Neural progenitor cell (in vitro differentiated cells): Measurements from ENCODE around the gene OR2M4. TPM values are rescaled to one million over a fixed set of nuclear protein-coding genes. Genes with fewer than 3 reads are reported as not detected.

Experiments used
- DNase-seq: peaks from one replicate; pipeline ENCODE4 v3.0.0-alpha.2; 2016; ENCODE audit warnings: low spot score
- H2AFZ ChIP-seq: fragments of 200-600 bp; sonication (generic); replicated peaks from 2 replicates; pipeline ENCODE4 v1.6.1; 2016; ENCODE audit warnings: antibody characterized with exemption
- H3F3A ChIP-seq: fragments of 200-600 bp; sonication (generic); 2 replicates; pipeline ENCODE4 v1.6.1; 2016; ENCODE audit warnings: antibody characterized with exemption, low read depth
- H3K27ac ChIP-seq: fragments of 200-600 bp; sonication (generic); 2 replicates; pipeline ENCODE4 v1.5.1; 2016; ENCODE audit warnings: mild to moderate bottlenecking
- H3K27me3 ChIP-seq: fragments of 200-600 bp; sonication (generic); 2 replicates; pipeline ENCODE4 v1.6.1; 2016; ENCODE audit warnings: mild to moderate bottlenecking, moderate library complexity
- H3K36me3 ChIP-seq: fragments of 200-600 bp; sonication (generic); 2 replicates; pipeline ENCODE4 v1.5.1; 2016
- H3K4me1 ChIP-seq: fragments of 200-600 bp; sonication (generic); 2 replicates; pipeline ENCODE4 v1.6.1; 2016; ENCODE audit warnings: mixed run types
- H3K4me2 ChIP-seq: fragments of 200-600 bp; sonication (generic); 2 replicates; pipeline ENCODE4 v1.6.1; 2016
- H3K4me3 ChIP-seq: fragments of 200-600 bp; sonication (generic); 2 replicates; pipeline ENCODE4 v1.5.1; 2016
- H3K79me2 ChIP-seq: fragments of 200-600 bp; sonication (generic); 2 replicates; pipeline ENCODE4 v1.6.1; 2016; ENCODE audit warnings: low read depth
- H3K9ac ChIP-seq: fragments of 200-600 bp; sonication (generic); 2 replicates; pipeline ENCODE4 v1.6.1; 2016
- H3K9me3 ChIP-seq: fragments of 200-600 bp; sonication (generic); 2 replicates; pipeline ENCODE4 v1.5.1; 2016; ENCODE audit warnings: low read depth
- H4K20me1 ChIP-seq: fragments of 200-600 bp; sonication (generic); 2 replicates; pipeline ENCODE4 v1.6.1; 2016; ENCODE audit warnings: low read depth
- H3K27ac Mint-ChIP-seq: 3 replicates; pipeline ENCODE4 v1.8.0; 2021; ENCODE audit warnings: mixed read lengths
- H3K27me3 Mint-ChIP-seq: 2 replicates; pipeline ENCODE4 v1.8.0; 2022; ENCODE audit warnings: low read depth, mild to moderate bottlenecking, inconsistent platforms, moderate library complexity, mixed read lengths; ENCODE audit not compliant: insufficient read depth
- H3K36me3 Mint-ChIP-seq: 3 replicates; pipeline ENCODE4 v1.8.0; 2021; ENCODE audit warnings: mixed read lengths
- H3K4me1 Mint-ChIP-seq: 3 replicates; pipeline ENCODE4 v1.8.0; 2021; ENCODE audit warnings: mixed read lengths
- H3K4me3 Mint-ChIP-seq: 3 replicates; pipeline ENCODE4 v1.8.0; 2021; ENCODE audit warnings: mild to moderate bottlenecking, moderate library complexity, mixed read lengths
- H3K9me3 Mint-ChIP-seq: 3 replicates; pipeline ENCODE4 v1.8.0; 2020; ENCODE audit warnings: mixed read lengths
- EZH2 ChIP-seq: fragments of 200-600 bp; sonication (generic); IDR thresholded peaks from 2 replicates; pipeline ENCODE4 v1.6.1; 2017; ENCODE audit warnings: antibody characterized with exemption, mild to moderate bottlenecking, moderate library complexity
- EZH2phosphoT487 ChIP-seq: fragments of 200-600 bp; sonication (generic); IDR thresholded peaks from 2 replicates; pipeline ENCODE4 v1.6.1; 2017; ENCODE audit warnings: antibody characterized with exemption
- total RNA-seq: library from RNA; depleted of rRNA; stranded (reverse); fragments of >200 nt; gene quantifications from 2 replicates; pipeline ENCODE4 v1.2.3, GENCODE V29; 2015; ENCODE audit warnings: low replicate concordance
- TF ChIP-seq, protein P1 (sequence below): fragments of 200-600 bp; sonication (generic); IDR thresholded peaks from 2 replicates; pipeline ENCODE4 v1.5.1; 2017; ENCODE audit warnings: antibody characterized with exemption, mild to moderate bottlenecking

OR2M4 gene
- total RNA-seq, 1 donor from 2014 or later: not detected

DNA sequence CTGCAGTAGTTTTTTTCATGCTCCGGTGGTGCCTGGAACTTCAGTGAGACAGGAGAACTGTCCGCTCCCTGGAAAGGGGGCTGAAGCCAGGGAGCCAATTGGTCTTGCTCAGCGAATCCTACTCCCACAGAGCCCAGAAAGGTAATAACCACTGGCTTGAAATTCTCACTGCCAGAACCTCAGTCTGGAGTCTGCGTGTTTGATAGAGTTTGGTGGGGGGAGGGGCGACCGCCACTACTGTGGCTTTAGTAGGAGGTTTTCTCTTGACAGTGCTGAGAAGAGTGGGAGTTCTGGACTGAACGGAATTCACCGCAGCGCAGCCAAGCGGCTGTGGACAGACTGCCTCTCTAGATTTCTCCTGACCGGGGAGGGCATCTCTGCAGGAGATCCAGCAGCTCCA, 42.2 kb upstream of the OR2M4 start:
- no peak for DNase-seq

DNA sequence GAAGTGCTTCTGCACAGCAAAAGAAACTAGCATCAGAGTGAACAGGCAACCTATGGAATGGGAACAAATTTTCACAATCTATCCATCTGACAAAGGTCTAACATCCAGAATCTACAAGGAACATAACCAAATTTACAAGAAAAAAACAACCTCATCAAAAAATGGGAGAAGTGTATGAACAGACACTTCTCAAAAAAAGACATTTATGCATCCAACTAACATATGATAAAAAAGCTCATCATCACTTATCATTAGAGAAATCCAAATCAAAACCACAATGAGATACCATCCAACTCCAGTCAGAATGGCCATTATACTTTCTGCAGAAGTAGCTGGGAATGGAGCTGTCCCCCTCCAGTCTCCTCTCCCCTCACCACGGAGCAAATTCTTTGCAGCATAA, 37.1 kb upstream of the OR2M4 start:
- H3K4me2 ChIP-seq: no peak overlapping the region
- no peak for DNase-seq
- H3K27ac Mint-ChIP-seq: no peak overlapping the region
- no peaks in the 10 kb centered on the region for H3K4me1 Mint-ChIP-seq
- TF ChIP-seq EZH2: no peak
- TF ChIP-seq, protein P1, sequence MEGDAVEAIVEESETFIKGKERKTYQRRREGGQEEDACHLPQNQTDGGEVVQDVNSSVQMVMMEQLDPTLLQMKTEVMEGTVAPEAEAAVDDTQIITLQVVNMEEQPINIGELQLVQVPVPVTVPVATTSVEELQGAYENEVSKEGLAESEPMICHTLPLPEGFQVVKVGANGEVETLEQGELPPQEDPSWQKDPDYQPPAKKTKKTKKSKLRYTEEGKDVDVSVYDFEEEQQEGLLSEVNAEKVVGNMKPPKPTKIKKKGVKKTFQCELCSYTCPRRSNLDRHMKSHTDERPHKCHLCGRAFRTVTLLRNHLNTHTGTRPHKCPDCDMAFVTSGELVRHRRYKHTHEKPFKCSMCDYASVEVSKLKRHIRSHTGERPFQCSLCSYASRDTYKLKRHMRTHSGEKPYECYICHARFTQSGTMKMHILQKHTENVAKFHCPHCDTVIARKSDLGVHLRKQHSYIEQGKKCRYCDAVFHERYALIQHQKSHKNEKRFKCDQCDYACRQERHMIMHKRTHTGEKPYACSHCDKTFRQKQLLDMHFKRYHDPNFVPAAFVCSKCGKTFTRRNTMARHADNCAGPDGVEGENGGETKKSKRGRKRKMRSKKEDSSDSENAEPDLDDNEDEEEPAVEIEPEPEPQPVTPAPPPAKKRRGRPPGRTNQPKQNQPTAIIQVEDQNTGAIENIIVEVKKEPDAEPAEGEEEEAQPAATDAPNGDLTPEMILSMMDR: no peak
- TF ChIP-seq EZH2phosphoT487: no peak
- H3K4me3 ChIP-seq: no peak overlapping the region
- no peaks in the 10 kb centered on the region for H3K36me3 ChIP-seq
- H3K27me3 ChIP-seq: no peaks in the 10 kb centered on the region
- no peaks in the 10 kb centered on the region for H3F3A ChIP-seq
- H3K27ac ChIP-seq: no peak overlapping the region
- no peak overlapping the region for H3K4me3 Mint-ChIP-seq
- no peaks in the 10 kb centered on the region for H4K20me1 ChIP-seq
- H3K9me3 Mint-ChIP-seq: peaks cover 41% of the 10 kb centered on the region
- no peak overlapping the region for H2AFZ ChIP-seq
- H3K79me2 ChIP-seq: no peaks in the 10 kb centered on the region
- no peaks in the 10 kb centered on the region for H3K36me3 Mint-ChIP-seq
- peaks cover 32% of the 10 kb centered on the region for H3K9me3 ChIP-seq
- H3K4me1 ChIP-seq: no peaks in the 10 kb centered on the region
- no peak overlapping the region for H3K9ac ChIP-seq
- peaks cover 5% of the 10 kb centered on the region for H3K27me3 Mint-ChIP-seq

More for the DNA sequence above, 42.2 kb upstream of the OR2M4 start:
- Histone ChIP-seq H3K79me2 (no peaks in the 10 kb centered on the region), H3K27ac (no peak overlapping the region), H4K20me1 (no peaks in the 10 kb centered on the region), H3K27me3 (no peaks in the 10 kb centered on the region), H3K4me1 (no peaks in the 10 kb centered on the region), H3K4me3 (no peak overlapping the region), H3K9ac (no peak overlapping the region), H3K4me2 (no peak overlapping the region), H3F3A (no peaks in the 10 kb centered on the region), H2AFZ (no peak overlapping the region), H3K36me3 (no peaks in the 10 kb centered on the region), H3K9me3 (peaks cover 22% of the 10 kb centered on the region)
- TF ChIP-seq, protein P1: no peak
- TF ChIP-seq EZH2phosphoT487: no peak
- no peak for TF ChIP-seq EZH2
- Mint-ChIP-seq H3K9me3 (peaks cover 51% of the 10 kb centered on the region), H3K4me1 (no peaks in the 10 kb centered on the region), H3K27me3 (peaks cover under 1% of the 10 kb centered on the region), H3K36me3 (no peaks in the 10 kb centered on the region), H3K27ac (no peak overlapping the region), H3K4me3 (no peak overlapping the region)

DNA sequence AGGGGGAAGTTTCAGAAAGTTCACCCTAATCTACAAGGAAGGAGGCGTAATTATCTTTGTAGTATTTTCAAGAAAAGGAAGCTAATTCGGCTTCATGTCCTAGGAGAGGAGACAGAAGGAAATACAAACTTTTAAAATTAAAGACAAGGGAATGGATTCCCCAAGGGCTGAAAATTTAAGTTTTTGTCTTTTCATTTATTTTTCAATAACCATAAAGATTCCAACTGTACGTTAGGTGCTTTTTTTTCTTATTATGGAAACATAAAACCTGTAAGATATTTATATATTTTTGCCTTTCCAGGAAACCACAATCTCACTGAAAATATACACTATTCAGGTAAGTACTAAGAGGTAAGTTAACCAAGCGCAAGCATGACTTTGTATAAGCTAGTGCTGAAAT, 34.3 kb upstream of the OR2M4 start, which contains the start of gene OR2M3:
OR2M3 (plus strand) TSS at position 301 of the 400 bp plus-strand sequence. CDS start 5,803 bp downstream, outside the sequence.
- no peaks in the 10 kb centered on the region for H3K4me1 ChIP-seq
- H3K9me3 Mint-ChIP-seq: peaks cover 22% of the 10 kb centered on the region
- no peaks in the 10 kb centered on the region for H3K36me3 Mint-ChIP-seq

More for the DNA sequence above, 34.3 kb upstream of the OR2M4 start, which contains the start of gene OR2M3:
- no peaks in the 10 kb centered on the region for H3K36me3 ChIP-seq
- no peak within 1 kb of the TSS for H3K27ac ChIP-seq
- peaks cover 39% of the 10 kb centered on the region for H3K9me3 ChIP-seq
- no peak for TF ChIP-seq EZH2phosphoT487
- no peak for TF ChIP-seq EZH2
- TF ChIP-seq, protein P1: no peak
- H4K20me1 ChIP-seq: no peaks in the 10 kb centered on the region
- H2AFZ ChIP-seq: no peak within 1 kb of the TSS
- no peak within 1 kb of the TSS for H3K4me3 Mint-ChIP-seq
- no peak for DNase-seq
- peaks cover 5% of the 10 kb centered on the region for H3K27me3 Mint-ChIP-seq
- H3K27ac Mint-ChIP-seq: no peak within 1 kb of the TSS
- no peaks in the 10 kb centered on the region for H3K27me3 ChIP-seq
- H3F3A ChIP-seq: no peaks in the 10 kb centered on the region
- H3K9ac ChIP-seq: no peak within 1 kb of the TSS
- H3K79me2 ChIP-seq: no peaks in the 10 kb centered on the region
- no peak within 1 kb of the TSS for H3K4me3 ChIP-seq
- H3K4me1 Mint-ChIP-seq: no peaks in the 10 kb centered on the region
- no peak within 1 kb of the TSS for H3K4me2 ChIP-seq
